HCT116 (cell line): ENCODE data around the gene UBE2O. TPM values are rescaled to one million over a fixed set of nuclear protein-coding genes. Genes with fewer than 3 reads are reported as not detected.

Experiments used
- ATAC-seq: fragments of 200-7000 bp; cut with Tn5 transposase; 2 replicates; pipeline ENCODE4 v1.9.1; 2020; ENCODE audit warnings: mild to moderate bottlenecking, moderate library complexity
- Bru-seq: library from RNA; stranded (reverse); fragments of 400-500 nt; gene quantifications from one replicate; lab custom pipeline; 2021; lab: Mats Ljungman, UMichigan
- BruChase-seq, 2 experiments: library from RNA; stranded (reverse); fragments of 400-500 nt; gene quantifications; one replicate each; lab custom pipeline; 2021; lab: Mats Ljungman, UMichigan
- BruUV-seq: library from RNA; stranded (reverse); fragments of 400-500 nt; replicated peaks from 2 replicates; lab custom pipeline; 2021; lab: Mats Ljungman, UMichigan
- CTCF ChIA-PET: fragments of 300-600 bp; sonication (Branson Sonifier 250); formaldehyde crosslinking; loops from one replicate; lab custom pipeline; 2021; ENCODE audit warnings: antibody characterized with exemption; lab: Charles Lee
- POLR2A ChIA-PET: fragments of 300-600, 350-600 bp; sonication (Branson Sonifier 250); formaldehyde crosslinking; loops from one replicate; lab custom pipeline; 2021; ENCODE audit warnings: antibody characterized with exemption; lab: Charles Lee
- RAD21 ChIA-PET, 2 experiments: fragments of 300-600 bp; sonication (Branson Sonifier 250); formaldehyde crosslinking; loops; one replicate each; lab custom pipeline; 2023; ENCODE audit warnings: low total read pairs in 2 of 2; ENCODE audit not compliant: uncharacterized antibody in 2 of 2, unreplicated experiment in 2 of 2, low non-redundant PET in 1 of 2; lab: Charles Lee
- DNase-seq: peaks from one replicate; pipeline ENCODE4 v3.0.0-alpha.2; 2010; ENCODE audit warnings: low read depth, low spot score
- H2AFZ ChIP-seq: fragments of 200-600 bp; shearing (Covaris generic), sonication (generic); 2 replicates; pipeline ENCODE4 v1.6.1; 2017; ENCODE audit warnings: low read depth, mixed run types, mixed read lengths, antibody characterized with exemption, low read length; ENCODE audit not compliant: poor library complexity, severe bottlenecking
- H3K27ac ChIP-seq: 2 replicates; pipeline ENCODE4 v1.5.1; 2012; ENCODE audit warnings: low read depth, low read length
- H3K27me3 ChIP-seq: fragments of 200-600 bp; sonication (generic); 2 replicates; pipeline ENCODE4 v1.6.1; 2016; ENCODE audit warnings: mixed run types, low read length, mixed read lengths; ENCODE audit not compliant: insufficient read depth
- H3K36me3 ChIP-seq, 2 experiments: fragments of 200-500 bp in 1 of 2; fragments of 200-600 bp in 1 of 2; sonication (Bioruptor generic) in 1 of 2; sonication (generic) in 1 of 2; 2 replicates each; pipeline versions ENCODE4 v1.5.1 to v1.6.1; 2014 to 2016; ENCODE audit warnings: low read length in 2 of 2, inconsistent platforms in 1 of 2, mixed read lengths in 1 of 2, mixed run types in 1 of 2; ENCODE audit not compliant: insufficient read depth in 2 of 2, control insufficient read depth in 1 of 2
- H3K4me1 ChIP-seq, 2 experiments: fragments of 200-600 bp in 1 of 2; sonication (generic) in 1 of 2; 2 replicates each; pipeline versions ENCODE4 v1.5.1 to v1.6.1; 2012 to 2017; ENCODE audit warnings: low read length in 2 of 2, inconsistent platforms in 1 of 2, mild to moderate bottlenecking in 1 of 2, mixed read lengths in 1 of 2, mixed run types in 1 of 2, moderate library complexity in 1 of 2; ENCODE audit not compliant: insufficient read depth in 2 of 2, control insufficient read depth in 1 of 2
- H3K4me2 ChIP-seq: fragments of 200-600 bp; sonication (generic); 2 replicates; pipeline ENCODE4 v1.6.1; 2017; ENCODE audit warnings: mixed run types, low read length, mixed read lengths
- H3K4me3 ChIP-seq, 2 experiments: fragments of 200-600 bp in 1 of 2; sonication (generic) in 1 of 2; replicated peaks in 1 of 2; 2 replicates each; pipeline ENCODE4 v1.5.1; 2011 to 2016; ENCODE audit warnings: low read length in 2 of 2, control low read depth in 1 of 2, low read depth in 1 of 2, mild to moderate bottlenecking in 1 of 2, mixed read lengths in 1 of 2, mixed run types in 1 of 2
- H3K79me2 ChIP-seq: fragments of 200-600 bp; sonication (generic); 2 replicates; pipeline ENCODE4 v1.6.1; 2017; ENCODE audit warnings: mild to moderate bottlenecking, mixed run types, low read length, moderate library complexity, mixed read lengths; ENCODE audit not compliant: insufficient read depth
- H3K9ac ChIP-seq: fragments of 200-600 bp; sonication (generic); 2 replicates; pipeline ENCODE4 v1.6.1; 2016; ENCODE audit warnings: low read length, mixed read lengths
- H3K9me2 ChIP-seq: fragments of 200-600 bp; sonication (generic), shearing (Covaris generic); 2 replicates; pipeline ENCODE4 v1.6.1; 2017; ENCODE audit warnings: mixed run types, mild to moderate bottlenecking, moderate library complexity; ENCODE audit not compliant: insufficient read depth
- H3K9me3 ChIP-seq, 2 experiments: fragments of 200-500 bp in 1 of 2; fragments of 200-600 bp in 1 of 2; sonication (Bioruptor generic) in 1 of 2; sonication (generic) in 1 of 2; 2 replicates each; pipeline ENCODE4 v1.6.1; 2014 to 2017; ENCODE audit warnings: low read length in 2 of 2, mixed read lengths in 2 of 2, inconsistent platforms in 1 of 2, low read depth in 1 of 2, mild to moderate bottlenecking in 1 of 2, mixed run types in 1 of 2, moderate library complexity in 1 of 2; ENCODE audit not compliant: control insufficient read depth in 1 of 2, insufficient read depth in 1 of 2
- H4K20me1 ChIP-seq: fragments of 200-600 bp; sonication (generic), shearing (Covaris generic); 2 replicates; pipeline ENCODE4 v1.6.1; 2017; ENCODE audit warnings: mixed run types, mild to moderate bottlenecking, moderate library complexity; ENCODE audit not compliant: insufficient read depth
- ATF3 ChIP-seq: IDR thresholded peaks from 2 replicates; pipeline ENCODE4 v1.6.1; 2012
- CBX3 ChIP-seq: IDR thresholded peaks from 2 replicates; pipeline ENCODE4 v1.6.1; 2012; ENCODE audit warnings: low read depth
- CEBPB ChIP-seq: IDR thresholded peaks from 2 replicates; pipeline ENCODE4 v1.6.1; 2012; ENCODE audit warnings: low read depth
- CTCF ChIP-seq, 3 experiments: fragments of 200-600 bp in 1 of 3; sonication (generic) in 1 of 3; IDR thresholded peaks in 2 of 3; conservative IDR thresholded peaks in 1 of 3; 2 replicates each; pipeline ENCODE4 v1.5.1; 2012 to 2017; ENCODE audit warnings: low read depth in 2 of 3, low read length in 2 of 3, antibody characterized with exemption in 1 of 3, borderline replicate concordance in 1 of 3, control low read depth in 1 of 3, mild to moderate bottlenecking in 1 of 3, mixed read lengths in 1 of 3, mixed run types in 1 of 3, moderate library complexity in 1 of 3; ENCODE audit not compliant: insufficient read depth in 1 of 3
- EGR1 ChIP-seq: IDR thresholded peaks from 2 replicates; pipeline ENCODE4 v1.6.1; 2012; ENCODE audit warnings: low read depth
- ELF1 ChIP-seq: IDR thresholded peaks from 2 replicates; pipeline ENCODE4 v1.6.1; 2012; ENCODE audit warnings: low read depth, borderline replicate concordance
- EZH2 ChIP-seq: fragments of 200-600 bp; sonication (generic); IDR thresholded peaks from 2 replicates; pipeline ENCODE4 v1.6.1; 2017; ENCODE audit warnings: antibody characterized with exemption, mixed run types
- EZH2phosphoT487 ChIP-seq: fragments of 200-600 bp; IDR thresholded peaks from 2 replicates; pipeline ENCODE4 v1.6.1; 2018; ENCODE audit warnings: antibody characterized with exemption, borderline replicate concordance
- JUND ChIP-seq: IDR thresholded peaks from 2 replicates; pipeline ENCODE4 v1.6.1; 2012
- MAX ChIP-seq: IDR thresholded peaks from 2 replicates; pipeline ENCODE4 v1.6.1; 2012
- POLR2A ChIP-seq: IDR thresholded peaks from 2 replicates; pipeline ENCODE4 v1.7.0; 2011; ENCODE audit warnings: borderline replicate concordance; ENCODE audit not compliant: insufficient read depth, insufficient read length; ENCODE audit errors: extremely low read depth
- POLR2AphosphoS5 ChIP-seq: IDR thresholded peaks from 2 replicates; pipeline ENCODE4 v1.6.1; 2011; ENCODE audit warnings: mild to moderate bottlenecking, low read depth, low read length, moderate library complexity
- RAD21 ChIP-seq: IDR thresholded peaks from 2 replicates; pipeline ENCODE4 v1.6.1; 2012; ENCODE audit warnings: low read depth, mild to moderate bottlenecking
- SIN3A ChIP-seq: IDR thresholded peaks from 2 replicates; pipeline ENCODE4 v1.6.1; 2012; ENCODE audit warnings: low read depth
- SP1 ChIP-seq: IDR thresholded peaks from 2 replicates; pipeline ENCODE4 v1.6.1; 2012; ENCODE audit warnings: low read depth
- SRF ChIP-seq: IDR thresholded peaks from 2 replicates; pipeline ENCODE4 v1.6.1; 2012; ENCODE audit warnings: low read depth
- TCF7L2 ChIP-seq: IDR thresholded peaks from 2 replicates; pipeline ENCODE4 v1.7.0; 2011; ENCODE audit warnings: borderline replicate concordance, inconsistent platforms; ENCODE audit not compliant: insufficient read depth, insufficient read length; ENCODE audit errors: extremely low read depth
- YY1 ChIP-seq: IDR thresholded peaks from 2 replicates; pipeline ENCODE4 v1.6.1; 2011; ENCODE audit warnings: low read length, low read depth, moderate library complexity, mild to moderate bottlenecking; ENCODE audit not compliant: insufficient replicate concordance; ENCODE audit errors: extremely low read depth
- ZBTB33 ChIP-seq: IDR thresholded peaks from 2 replicates; pipeline ENCODE4 v1.6.1; 2011; ENCODE audit warnings: mild to moderate bottlenecking, low read length, moderate library complexity; ENCODE audit not compliant: insufficient replicate concordance; ENCODE audit errors: extremely low read depth
- ZFX ChIP-seq: fragments of 450-650 bp; IDR thresholded peaks from 2 replicates; pipeline ENCODE4 v1.6.1; 2017
- ZNF274 ChIP-seq: fragments of 200-500 bp; sonication (Bioruptor generic); IDR thresholded peaks from 2 replicates; pipeline ENCODE4 v1.6.1; 2014; ENCODE audit warnings: mild to moderate bottlenecking, low read depth, low read length, inconsistent platforms
- intact Hi-C: fragments of 100-400 bp; cut with micrococcal nuclease; formaldehyde crosslinking; loops from 2 replicates; pipeline ENCODE4 v1.10.0; 2022
- long read RNA-seq: library from polyadenylated mRNA; unstranded; transcript quantifications from one replicate; pipeline ENCODE4 v2.0.0, GENCODE V29; 2021; ENCODE audit not compliant: unreplicated experiment
- polyA plus RNA-seq: library from polyadenylated mRNA; unstranded; fragments of >200 nt; gene quantifications from 2 replicates; pipeline ENCODE4 v1.2.1, GENCODE V29; 2012; ENCODE audit warnings: missing spikeins
- total RNA-seq: library from RNA; stranded (reverse); gene quantifications from one replicate; pipeline ENCODE4 v1.2.1, GENCODE V29; 2021; ENCODE audit not compliant: unreplicated experiment

UBE2O gene
- total RNA-seq (59.1 TPM), Bru-seq, nascent RNA (percentile 80 among the genes with signal in this experiment), BruChase-seq, experiment 1, labeled RNA remaining after a 6-hour chase (percentile 82 among the genes with signal in this experiment), BruChase-seq, experiment 2, labeled RNA remaining after a 2-hour chase (percentile 82 among the genes with signal in this experiment)
- polyA plus RNA-seq, result 50.2 and 72.6 TPM in 2 replicates
- long read RNA-seq, full-length matches to known transcripts, result 11 of 80 reads
- long read RNA-seq, partial matches to known transcripts, result 52 of 80 reads
- long read RNA-seq, other reads (novel, unspliced or antisense), result 17 of 80 reads

- Histone ChIP-seq H3K79me2 (peaks cover 51% of the 10 kb centered on the region), H3K27me3 (no peaks in the 10 kb centered on the region), H3K9me3 (no peaks in the 10 kb centered on the region), H4K20me1 (peaks cover 28% of the 10 kb centered on the region; the same call in 1 of the 2 replicates), H3K4me1 (peaks cover 23 to 41% of the 10 kb centered on the region in 2 experiments), H3K4me3 (peak within 1 kb of the TSS; percentile 89 to 96), H3K9me2 (no peaks in the 10 kb centered on the region), H3K27ac (peak within 1 kb of the TSS; percentile 89), H3K4me2 (peak within 1 kb of the TSS; percentile 96), H3K36me3 (peaks cover 0 to 6% of the 10 kb centered on the region in 2 experiments; a peak in 1 of 4 replicates), H2AFZ (no peak within 1 kb of the TSS), H3K9ac (peak within 1 kb of the TSS; percentile 96)
- ChIA-PET POLR2A (interaction anchor here (0.6 to 1.1 kb wide), 2 partner anchors 14 to 51 kb away, joined by 3 read pairs; partner anchors contain the start of gene AANAT), CTCF (interaction anchor here (0.9 to 1.3 kb wide), 2 partner anchors 44 to 47 kb away, joined by 3 read pairs; no protein-coding TSS in a partner anchor), RAD21 (no interaction called here)
- no TSS peak for BruUV-seq
- ATAC-seq, result peak; percentile 95
- DNase-seq, result peak; percentile 86
- intact Hi-C loops, result no loop called here
- no peak for TF ChIP-seq ELF1
- no peak for TF ChIP-seq SRF
- no peak for TF ChIP-seq RAD21
- peak; percentile 95; the same call in 1 of the 2 replicates for TF ChIP-seq ZFX
- no peak for TF ChIP-seq EZH2
- no peak for TF ChIP-seq ZBTB33
- TF ChIP-seq POLR2A, result peak; percentile 52
- TF ChIP-seq ZNF274, result no peak
- TF ChIP-seq EZH2phosphoT487, result no peak
- 0 out of 2 replicates have a peak, but pooled peaks have one; percentile 77 for TF ChIP-seq SIN3A
- peak; percentile 90 for TF ChIP-seq YY1
- TF ChIP-seq CTCF (IDR thresholded peaks at IDR 0.05 in 2 of 3, conservative IDR thresholded peaks at IDR 0.05 in 1 of 3; ENCODE audit: borderline replicate concordance in 1 of 3, insufficient read depth in 1 of 3, low read depth in 2 of 3, low read length in 2 of 3), result peak in 1 of 3 experiments; percentile 41; a peak in 2 of 6 replicates
- TF ChIP-seq SP1, result no peak; the same call in 1 of the 2 replicates
- peak; percentile 96 for TF ChIP-seq POLR2AphosphoS5
- peak; percentile 55 for TF ChIP-seq MAX
- TF ChIP-seq CBX3, result no peak
- no peak for TF ChIP-seq JUND
- no peak for TF ChIP-seq CEBPB
- TF ChIP-seq ATF3, result no peak
- no peak; the same call in 1 of the 2 replicates for TF ChIP-seq EGR1
- TF ChIP-seq TCF7L2, result no peak
Measured at GRCh38 chr17:76452660-76453430, at the start of gene UBE2O. UBE2O (minus strand) TSS chr17:76453152; CDS start chr17:76453141, 11 bp downstream.
